HuH-7 (cell line): ENCODE results near the gene LAMA5.

Source experiments
- DNase-seq: peaks from one replicate; pipeline ENCODE4 v3.0.0; 2011; ENCODE audit warnings: low spot score

Gene LAMA5

DNA sequence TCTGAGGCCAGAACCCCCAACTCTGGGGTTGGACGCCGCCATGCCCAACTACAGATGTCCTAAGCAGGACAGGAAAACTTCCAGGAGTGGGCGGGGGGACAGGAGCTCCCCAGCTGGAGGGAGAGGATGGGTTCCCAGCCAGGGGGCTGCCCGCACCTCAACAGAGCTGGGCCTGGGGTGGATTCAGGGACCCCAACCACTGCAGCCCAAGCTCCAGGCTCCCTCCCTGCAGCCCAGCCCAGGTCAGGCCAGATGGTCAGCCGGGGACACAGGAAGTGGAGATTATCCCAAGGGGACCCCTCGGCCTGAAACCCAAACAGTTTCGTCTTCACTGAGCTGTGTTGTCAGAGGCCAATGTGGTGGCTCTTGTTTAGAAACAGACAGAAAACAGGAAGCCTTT, 9.4 kb downstream of the LAMA5 start:
- no peak for DNase-seq

DNA sequence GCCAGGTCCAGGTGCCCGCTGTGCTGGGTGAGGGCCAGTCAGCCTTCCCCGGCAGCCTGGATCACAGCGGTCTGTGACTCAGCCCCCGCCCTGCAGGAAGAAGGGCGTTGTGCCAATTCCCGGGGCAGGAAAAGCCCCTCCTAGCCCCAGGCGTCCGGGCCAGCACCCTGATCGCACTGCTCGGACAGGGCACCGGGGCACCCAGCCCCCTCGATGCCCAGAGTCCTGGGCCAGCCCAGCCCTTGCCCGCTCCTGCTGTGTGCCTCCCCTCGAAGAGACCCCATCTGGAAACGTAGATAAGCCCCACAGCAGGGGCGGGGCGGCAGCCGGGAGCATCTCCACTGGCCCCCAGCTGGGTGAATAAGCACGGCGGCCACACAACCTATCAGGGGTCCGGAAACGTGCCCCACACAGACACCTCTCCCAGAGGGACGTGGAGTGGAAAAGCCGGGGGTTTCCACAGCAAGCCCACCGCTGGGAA, 9.9 kb downstream of the LAMA5 start:
- no peak for DNase-seq

DNA sequence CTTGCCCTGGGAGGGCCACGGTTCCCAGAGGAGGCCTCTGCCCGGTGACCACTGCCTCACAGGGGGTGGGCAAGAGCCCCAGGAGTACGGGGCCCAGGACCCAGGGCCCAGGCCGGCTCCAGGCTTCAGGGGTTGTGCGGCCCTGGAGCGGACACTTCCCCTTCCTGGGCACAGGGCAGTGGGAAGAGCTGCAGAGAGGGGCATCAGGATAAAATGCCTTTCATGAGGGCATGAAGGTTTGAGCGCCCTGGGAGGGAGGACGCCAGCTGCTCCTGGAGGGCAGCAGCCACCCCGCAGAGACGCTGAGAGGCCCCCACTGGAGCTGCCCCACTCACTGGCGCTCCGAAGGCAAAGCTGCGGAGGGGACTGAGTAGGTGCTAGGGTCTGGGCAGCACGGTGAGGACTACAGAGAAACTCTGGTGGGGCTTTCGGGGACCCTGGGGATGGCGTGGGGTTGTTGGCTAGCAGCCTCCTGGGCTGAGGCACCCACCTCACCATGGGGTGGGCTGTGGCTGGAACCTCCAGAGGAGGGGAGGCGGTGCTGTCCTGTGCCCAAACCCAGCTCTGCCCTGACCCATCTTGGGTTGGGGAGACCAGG, 10.4 kb downstream of the LAMA5 start:
- DNase-seq = no peak

DNA sequence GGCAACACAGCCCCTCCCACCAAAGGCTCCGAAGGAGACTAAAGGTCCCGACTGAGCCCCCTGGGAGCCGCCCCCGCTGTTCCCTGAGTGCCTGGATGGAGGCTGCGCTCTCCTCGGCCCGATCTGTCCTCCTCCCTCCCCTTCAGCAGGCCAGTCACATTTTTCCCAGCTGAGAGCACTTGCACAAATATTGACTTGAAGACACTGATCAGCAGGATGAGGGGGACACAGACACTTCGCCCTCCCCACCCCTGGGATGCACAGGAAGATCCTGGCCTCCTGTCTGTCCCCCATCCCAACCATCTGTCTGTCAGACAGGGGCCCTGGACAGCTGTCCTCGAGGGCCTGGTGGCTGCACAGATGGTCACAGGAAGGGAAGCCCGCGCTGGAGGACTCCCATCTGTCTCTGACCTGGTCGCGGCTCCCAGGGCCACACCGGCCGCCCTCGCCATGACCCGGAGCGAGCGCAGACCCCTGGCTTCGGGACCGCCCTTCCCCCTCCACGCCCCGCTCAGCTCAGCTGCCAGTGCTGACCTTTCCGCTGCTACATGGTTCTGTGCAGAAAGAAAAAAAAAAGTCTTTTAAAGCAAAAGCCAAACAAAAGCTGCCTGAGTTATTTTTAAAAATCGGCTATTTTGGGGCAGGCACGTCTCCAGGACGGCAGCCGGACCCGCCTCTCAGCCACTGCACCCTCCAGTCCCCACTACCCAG, 11.1 kb downstream of the LAMA5 start:
- DNase-seq = no peak

DNA sequence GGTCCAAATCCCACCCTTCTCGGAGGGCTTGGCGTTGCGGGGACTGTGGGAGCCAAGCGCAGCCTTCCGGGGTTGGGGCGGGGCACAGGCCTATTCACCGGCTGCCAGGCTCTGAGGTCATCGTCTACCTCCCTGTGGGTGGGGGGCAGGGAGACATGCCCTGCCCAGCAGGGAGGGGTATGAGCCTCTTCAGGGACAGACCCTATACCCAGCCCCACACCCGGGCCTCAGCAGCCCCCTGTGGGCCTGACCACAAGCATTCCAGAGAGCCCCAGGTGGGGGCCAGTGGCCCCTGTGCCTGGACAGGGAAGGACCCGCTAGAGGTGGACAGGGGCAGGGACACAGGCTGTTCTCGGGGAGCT, 11.6 kb downstream of the LAMA5 start:
- no peak for DNase-seq

DNA sequence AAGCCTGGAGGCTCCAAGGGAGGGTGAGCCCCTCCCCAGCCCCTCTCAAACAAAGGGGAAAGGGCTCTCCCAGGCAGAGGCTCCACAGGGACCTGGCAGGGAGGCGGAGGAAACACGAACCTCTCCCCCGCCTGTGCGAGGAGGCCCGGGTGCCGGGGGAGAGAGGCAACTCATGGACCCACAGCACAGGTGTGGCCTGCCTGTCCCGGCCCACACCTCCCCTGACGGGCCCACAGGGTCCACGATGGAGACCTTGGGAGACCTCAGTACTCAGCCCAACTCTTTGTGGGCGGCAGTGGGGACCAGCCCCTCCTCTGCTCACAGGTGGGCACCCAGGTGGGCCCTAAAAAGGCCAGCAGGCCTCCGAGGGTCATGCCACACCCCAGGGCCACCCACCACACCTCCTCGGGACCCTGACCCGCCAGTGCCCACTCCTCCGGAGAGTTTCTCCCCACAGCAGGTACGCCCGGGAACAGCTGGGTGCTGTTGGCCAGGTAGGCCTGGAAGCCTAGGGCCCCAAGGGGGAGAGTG, 12.2 kb downstream of the LAMA5 start:
- DNase-seq = no peak

DNA sequence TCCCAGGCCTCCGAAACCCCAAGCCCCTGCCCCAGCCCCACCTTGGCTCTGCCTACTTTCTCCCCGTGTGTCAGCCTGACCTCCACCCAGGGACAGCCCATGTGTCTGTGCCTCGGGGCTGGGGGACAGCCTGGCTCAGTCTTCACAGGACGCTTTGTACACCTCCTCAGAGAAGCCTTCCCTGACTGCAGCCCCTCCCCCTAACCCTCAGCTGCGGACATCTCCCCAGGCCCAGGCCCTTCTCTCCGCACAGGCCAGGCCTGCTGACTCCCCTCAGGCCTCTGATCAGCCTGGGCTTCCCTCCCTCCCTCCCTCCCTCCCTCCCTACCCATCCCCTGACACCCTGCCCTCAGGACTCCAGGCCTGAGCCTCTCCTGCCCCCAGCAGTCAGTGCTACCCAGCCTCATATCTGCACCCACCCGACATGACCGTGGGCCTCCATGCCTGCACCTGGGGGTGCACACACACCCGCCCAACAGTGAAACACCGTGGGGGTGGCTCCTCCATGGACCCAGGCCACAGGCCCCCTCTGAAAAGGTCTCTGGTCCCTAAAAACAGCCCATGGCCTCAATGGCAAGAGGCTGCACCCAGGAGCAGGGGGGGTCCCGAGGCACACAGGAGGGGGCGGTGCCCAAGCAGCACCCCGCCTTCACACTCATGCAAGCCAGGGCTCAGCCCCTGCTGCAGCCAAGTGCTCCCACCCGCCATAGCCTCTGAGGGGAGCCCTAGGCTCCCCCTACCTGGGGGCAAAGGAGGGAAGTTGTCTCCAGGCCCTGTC, 12.9 kb downstream of the LAMA5 start:
- DNase-seq = no peak

DNA sequence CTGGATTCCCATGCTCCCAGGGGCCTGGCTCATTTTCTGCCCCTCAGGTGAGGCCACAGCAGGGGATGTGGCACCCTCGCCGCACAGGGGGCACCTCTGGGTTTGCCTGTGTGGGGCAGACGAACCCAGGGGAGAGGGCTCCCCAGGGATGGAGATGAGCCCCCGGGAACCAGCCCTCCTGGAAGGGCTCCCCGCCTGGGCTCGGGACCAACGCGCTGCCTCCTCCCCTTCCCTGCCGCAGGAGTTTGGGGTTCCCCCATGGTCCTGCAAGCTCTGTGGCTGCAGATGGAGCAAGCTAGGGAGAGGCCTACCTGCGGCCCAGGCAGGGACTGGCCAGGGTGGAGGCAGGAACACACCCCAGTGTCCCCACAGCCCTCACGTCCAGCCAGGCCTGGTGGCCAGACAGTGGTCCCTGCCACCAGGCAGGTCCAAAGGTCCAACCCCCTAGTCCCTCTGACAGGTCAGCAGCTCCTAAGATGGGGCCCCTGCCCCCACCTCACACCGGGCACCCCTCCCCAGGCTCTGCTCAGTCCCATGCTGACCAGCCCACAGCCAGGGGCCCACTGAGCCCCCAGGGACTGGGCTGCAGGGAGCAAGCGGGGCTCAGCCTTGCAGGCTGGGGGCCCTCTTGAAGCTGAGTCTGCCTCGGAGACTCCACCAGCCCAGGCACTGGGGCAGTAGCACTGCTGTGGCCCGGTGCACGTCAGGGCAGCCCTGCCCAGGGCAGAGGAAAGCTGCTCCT, 13.7 kb downstream of the LAMA5 start:
- no peak for DNase-seq

DNA sequence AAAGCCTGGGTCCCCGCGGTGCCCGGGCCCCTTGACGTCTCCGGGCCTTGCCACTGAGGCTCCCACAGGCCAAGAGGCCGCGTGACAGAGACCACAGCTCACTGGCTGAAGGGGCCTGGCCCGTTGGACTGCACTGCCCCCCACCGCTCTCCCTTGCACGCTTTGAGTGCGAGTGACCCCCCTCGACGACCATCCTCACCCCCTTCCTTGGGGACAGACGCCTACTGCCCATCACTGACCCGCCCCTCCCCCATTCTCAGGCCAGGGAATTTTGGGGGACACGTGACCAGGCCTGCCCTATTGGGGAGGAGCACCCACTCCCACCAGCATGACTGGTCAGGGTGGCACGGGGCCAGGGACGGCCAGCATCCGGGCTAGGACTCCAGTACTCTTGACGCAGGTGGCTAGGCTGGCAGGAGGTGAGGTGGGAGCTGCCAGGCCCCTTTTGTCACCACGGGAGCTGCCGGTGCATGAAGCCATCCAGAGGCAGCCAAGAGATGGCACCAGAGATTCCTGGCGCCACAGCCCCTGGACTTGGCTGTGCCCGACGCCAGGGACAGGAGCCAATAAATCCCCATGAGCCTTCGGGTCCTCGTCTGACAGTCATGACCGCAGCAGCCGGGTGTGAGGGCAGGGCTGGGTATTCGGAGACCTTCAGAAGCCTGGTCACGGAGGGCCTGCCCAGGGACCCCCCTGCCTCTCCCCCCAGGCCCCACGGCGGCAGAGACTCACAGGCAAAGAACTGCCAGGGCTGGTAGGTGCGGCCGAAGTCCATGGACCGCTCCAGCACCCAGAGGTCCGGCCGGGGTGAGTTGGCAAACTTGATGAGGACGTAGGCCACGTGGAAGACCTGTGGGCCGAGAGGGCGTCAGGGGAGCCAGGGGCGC, 14.5 kb downstream of the LAMA5 start:
- DNase-seq = no peak

DNA sequence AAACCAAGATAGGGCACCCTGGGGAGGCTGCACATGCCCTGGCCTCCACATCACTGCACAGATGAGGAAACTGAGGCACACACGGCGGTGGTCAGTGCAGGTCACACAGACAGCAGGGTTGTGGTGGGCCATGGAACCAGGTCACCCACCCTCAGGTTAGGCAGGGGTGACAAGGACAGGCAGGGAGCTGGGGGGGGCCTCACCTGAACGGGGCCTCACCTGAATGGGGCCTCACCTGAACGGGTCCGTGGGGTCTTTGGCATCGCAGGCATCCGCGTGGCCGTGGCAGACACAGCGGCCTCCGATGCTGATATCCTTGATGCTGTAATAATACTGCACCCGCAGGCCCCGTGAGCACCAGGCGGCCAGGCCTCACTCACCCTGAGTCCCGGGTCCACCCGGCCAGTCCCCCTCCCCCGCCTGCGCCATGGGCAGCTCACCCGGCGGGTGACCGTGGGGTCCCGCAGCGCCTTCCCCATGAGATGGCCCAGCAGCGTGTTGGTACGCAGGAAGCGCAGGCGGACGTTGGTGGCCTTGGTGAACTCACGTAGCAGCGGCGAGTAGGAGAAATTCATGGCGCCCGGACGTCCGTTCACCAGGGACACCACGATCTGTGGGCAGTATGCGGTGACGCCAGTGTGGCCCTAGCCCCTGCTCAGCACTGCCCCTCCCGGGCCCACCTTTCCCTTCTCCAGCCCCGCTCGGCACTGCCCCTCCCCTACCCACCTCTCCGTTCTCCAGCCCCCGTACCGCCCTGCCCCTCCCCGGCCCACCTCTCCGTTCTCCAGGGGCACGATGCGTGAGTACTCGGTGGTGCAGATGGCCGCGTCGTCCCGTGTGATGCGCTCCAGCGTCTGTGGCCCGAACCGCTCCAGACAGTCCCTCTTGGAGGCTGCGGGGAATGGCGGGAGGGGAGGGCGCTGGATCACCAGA, 15.4 kb downstream of the LAMA5 start:
- DNase-seq = no peak

DNA sequence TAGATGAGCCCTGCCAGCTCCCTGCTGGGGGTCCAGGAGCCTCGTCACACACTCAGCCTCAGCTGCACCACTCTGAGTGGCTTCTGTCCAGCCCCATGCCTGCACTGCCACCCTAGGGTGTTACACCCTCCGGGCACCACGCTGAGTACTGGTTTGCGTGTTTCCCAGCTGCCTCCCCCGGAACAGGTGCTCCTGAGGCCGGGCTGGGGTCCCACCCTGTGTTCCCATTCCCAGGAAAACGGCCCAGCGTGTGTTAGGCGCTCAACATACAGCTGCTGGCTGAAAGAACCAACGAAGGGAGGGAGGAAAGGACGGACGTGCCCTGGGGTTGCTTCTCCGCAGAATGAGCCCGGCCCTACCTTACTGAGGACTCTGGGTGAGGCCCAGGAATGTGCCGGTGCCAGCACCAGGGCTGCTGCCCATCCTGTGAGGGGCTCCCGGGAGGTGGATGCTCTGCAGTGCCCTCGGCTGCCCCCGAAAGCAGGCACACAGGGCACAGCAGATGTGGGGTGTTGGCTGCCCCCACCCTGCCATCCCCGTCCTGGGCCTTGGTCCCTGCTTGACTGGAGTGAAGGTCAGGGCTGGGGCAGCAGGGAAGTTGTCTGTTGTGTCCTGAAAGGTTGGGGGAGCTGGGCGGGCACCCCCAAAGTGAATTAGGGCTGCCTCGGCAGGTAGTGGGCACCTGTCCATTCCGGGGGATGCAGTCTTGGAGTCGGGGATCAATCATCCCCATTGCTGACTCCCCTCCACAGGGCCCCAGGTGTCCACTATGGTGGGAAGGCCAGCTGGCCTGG, 16.3 kb downstream of the LAMA5 start:
- DNase-seq = no peak

DNA sequence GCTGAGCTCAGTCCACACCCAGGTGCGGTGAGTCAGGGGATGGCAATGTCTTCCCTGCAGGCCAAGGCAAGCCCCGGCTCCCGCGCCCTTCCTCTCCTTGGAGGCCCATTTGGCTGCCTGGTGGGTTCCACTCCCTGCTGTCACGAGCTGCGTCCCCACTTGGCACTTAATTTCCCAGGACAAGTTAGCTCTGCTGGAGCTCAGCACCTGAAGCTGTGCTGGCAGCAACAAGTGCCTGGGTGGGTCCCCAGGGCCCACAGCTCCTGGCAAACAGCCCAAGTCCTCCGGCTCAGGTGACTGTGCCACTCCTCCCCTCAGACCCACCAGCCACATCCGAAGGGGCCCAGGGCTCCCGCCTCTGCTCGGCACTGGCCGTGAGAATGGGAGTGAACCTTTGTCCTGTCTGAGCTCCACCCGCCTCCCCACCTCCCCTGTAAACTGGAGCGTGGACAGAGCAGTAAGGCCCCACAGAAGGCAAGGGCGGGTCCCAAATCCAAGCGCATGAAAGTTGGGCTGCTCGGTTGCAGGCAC, 16.9 kb downstream of the LAMA5 start:
- DNase-seq = no peak

DNA sequence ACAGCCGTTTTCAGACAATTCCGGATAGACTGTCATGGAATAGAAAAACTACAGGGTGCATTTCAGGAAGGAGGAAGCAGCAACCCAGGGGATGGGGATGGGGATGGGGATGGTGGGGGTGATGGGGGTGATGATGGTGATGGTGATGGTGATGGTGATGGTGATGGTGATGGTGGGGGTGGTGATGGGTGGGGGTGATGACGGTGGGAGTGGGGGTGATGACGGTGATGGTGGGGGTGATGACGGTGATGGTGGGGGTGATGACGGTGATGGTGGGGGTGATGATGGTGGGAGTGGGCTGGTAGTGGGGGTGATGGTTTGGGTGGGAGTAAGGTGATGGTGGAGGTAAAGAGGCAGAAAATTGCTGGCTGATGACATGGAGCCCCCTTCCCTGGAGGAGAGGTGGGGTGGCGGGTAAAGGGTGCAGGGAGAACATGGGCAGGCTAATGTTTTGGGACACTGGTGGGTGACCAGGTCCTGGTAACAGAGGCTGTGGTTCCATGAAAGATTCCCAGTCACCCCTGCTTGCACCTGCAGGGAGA, 17.5 kb downstream of the LAMA5 start:
- DNase-seq = no peak

DNA sequence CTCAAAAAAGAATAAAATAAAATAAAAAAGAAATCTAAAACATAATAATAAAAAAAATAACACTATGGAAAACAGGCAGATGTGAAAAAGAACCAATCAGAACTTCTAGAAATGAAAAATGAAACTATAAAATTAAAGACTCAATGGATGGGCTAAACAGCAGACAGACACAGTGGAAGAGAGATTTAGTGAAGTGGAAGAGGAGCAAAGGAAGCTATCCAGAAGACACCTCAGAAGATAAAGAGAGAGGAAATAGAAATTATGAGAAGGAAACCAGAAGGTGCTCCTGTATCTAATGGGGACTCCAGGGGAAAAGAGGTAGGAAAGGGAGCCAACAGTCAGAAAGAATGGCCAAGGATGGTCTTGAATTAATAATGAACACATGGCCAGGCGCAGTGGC, 18.5 kb downstream of the LAMA5 start:
- no peak for DNase-seq

DNA sequence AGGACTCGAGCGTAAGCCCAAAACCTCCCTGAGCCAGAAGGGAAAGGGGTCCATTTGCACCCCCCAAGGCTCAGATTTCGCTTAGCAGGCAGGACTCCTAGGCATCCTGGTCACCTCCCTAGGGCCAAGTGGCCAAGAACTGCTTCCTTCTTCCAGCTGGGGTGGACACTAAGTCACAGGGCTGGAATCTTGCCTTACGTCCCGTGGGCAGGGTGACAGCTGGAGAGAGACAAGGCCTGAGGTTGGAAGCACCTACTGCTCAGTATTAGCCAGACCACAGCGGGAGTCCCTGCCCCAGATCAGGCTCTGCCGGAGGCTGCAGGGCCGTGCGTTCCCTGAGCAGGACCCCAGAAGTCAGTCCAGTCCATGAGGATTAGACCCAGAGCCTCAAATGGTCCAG, 19.7 kb downstream of the LAMA5 start:
- DNase-seq = no peak

DNA sequence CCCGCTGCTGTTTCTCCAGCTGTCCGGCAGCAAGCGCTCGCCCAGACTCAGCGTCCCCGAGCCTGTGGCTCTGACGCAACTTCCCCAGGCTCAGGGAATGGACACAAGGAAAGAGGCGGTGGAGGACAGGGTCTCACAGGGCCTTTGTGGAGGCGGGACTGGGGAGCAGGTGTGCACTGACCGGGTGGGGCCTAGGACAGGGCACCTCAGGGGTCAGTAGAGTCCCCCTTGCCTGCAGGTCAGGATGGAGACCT, 20.0 kb downstream of the LAMA5 start:
- DNase-seq = no peak

DNA sequence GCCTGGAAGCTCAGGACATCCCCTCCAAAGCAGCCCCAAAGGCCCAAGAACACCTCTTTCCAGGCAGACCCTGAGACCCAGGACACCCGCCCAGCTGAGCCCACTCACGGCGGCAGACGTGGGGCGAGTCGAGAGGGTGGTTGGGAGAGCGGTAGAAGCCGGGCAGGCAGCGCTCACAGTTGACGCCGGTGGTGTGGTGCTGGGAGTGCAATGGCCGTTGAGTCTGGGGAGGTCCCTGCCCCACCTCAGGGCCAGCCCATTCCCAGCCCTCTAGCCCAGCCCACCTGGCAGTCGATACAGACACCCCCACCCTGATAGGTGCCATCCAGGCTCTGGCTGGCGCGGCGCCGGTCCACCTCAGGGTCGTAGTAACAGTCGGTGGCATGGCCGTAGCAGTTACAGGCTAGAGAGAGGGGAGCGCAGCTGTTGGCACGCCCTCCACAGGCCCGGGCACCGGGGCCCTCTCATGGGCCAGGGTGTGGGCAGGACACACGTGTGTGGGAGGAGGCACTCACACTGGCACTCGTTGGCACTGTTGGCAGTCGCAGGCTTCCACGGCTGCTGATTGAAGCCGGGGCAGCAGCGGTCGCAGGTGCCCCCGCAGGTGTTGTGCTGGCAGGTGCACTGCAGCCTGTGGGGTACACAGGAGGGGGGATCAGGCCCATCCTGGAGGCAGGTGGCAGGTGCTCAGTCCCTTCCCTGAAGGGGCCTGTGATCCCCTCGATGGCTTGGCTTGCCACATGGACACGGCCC, 20.5 kb downstream of the LAMA5 start:
- no peak for DNase-seq

DNA sequence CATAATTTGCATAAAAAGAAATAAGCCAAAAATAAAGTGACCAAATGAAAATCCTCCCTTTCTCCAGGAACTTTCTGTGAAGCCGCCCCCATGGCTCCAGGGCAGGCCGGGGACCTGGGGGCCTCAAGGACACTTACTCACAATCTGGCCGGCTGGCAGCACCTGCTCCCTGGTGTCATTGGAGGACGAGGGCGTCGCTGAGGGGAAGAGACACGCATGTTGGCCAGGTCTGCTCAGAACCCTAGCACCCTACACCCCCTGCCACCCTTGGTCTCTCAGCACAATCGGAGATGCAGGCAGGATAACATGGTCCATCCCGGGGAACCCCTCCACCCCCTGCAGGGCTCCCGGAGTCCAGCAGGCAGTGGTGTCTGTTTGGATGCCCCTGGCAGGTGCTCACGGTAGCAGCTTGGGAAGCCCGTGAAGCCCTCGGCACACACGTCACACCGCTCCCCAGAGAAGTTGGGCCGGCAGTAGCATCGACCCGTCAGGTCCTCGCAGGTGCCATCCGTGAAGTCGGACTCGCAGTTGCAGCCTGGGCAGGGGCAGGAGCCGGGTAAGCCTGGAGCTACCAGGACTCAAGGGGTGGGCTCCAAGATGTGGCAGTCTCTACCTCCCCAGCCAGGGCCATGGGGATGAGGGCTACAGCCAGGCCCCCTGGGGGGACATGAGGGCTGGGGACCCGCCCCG, 21.3 kb downstream of the LAMA5 start:
- DNase-seq = no peak
